GM18873 (cell line): ENCODE data around the gene MAS1L.

ENCODE experiments used
- ATAC-seq: cut with Tn5 transposase; IDR thresholded peaks from one replicate; pipeline ENCODE4 v1.9.1; 2021; ENCODE audit warnings: mild to moderate bottlenecking, moderate library complexity, moderate number of reproducible peaks; ENCODE audit not compliant: unreplicated experiment, low FRiP score

MAS1L gene

DNA sequence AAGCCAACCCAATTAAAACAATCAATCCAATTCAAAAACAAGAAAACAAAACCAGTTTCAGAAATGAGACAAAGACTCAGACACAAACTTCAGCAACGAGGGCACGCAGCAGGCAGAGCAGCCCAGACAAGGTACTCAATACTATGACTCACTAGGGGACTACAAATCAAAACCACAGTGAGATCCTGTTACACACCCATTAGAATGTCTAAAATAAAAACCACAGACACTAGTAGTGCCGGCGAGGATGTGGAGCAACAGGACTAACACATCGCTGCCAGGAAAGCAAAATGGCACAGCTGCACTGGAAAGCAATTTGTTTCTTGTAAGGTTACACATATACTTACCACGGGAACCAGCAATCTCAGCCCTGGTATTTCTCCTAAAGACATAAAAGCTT is 28.4 kb upstream of the MAS1L start:
- ATAC-seq: no peak

DNA sequence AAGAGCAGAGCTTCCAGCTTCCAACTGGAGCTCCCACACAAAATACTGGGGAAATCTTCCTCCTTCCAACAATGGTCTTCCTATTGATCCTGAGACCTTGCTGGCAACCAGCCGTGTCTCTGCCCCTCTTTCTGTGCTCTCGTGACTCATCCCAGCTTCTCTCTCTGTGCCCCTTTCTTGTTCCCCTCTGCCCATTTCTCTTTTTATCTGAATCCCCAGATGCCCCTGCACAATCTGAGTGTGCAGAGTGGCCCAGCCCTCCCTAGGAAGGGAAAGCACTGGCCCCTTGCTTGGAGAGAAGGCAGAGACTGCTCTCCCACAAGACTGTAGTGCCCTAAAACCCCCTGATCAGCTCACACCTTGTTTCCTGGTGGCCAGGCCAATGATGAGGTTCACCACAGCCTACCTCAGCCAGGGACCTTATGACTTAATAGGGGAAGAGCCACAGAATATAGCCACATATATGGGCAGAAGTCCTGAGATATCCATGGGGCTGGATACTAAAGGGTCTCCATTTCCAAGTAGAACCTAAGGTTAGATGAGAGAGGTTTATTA is 23.1 kb upstream of the MAS1L start:
- no peak for ATAC-seq

DNA sequence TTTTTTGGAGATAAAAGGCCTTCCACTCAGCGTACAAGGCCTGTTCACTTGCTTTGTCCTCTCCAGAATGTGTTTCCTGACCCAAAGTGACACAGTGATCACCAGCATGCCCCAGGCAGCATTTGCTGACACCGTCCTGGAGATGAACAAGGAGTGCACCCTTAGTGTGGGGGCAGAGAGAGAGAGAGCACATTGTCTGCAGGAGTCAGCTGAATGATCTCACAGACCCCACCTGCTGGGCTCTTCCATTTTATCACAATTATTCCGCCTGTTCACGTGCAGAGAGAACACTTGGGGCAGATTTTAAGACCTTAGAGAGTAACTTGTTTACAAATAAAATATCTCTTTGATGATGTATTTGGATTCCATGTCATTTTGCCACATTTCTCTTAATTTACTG is 22.4 kb upstream of the MAS1L start:
- no peak for ATAC-seq

- no peak for ATAC-seq
These were observed 22.0 kb upstream of the MAS1L start for GRCh38 chr6:29509711-29510110.

DNA sequence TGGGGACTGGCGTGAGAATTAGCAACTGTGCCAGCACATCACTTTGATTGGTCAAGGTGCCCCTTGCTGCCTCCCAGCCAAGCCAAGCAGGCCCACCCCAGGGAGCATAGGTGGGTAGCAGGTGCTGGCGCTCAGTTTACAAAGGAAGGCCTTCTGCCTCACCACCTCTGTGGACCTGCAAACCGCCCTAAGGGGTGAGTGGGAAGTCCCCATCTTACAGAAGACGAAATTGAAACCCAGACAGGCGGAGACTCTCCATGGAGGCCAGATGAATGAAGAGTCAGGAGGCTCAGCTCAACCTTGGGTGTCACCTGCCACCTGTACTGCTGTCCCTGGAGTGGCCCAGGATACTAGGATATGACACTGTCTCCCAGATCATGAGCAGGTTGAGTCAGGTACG is 21.5 kb upstream of the MAS1L start:
- peak; percentile 68 for ATAC-seq

GRCh38 chr6:29507319-29507718 is 19.6 kb upstream of the MAS1L start:
- ATAC-seq: no peak

- ATAC-seq: no peak
These were observed 18.8 kb upstream of the MAS1L start for GRCh38 chr6:29506446-29507067.

GRCh38 chr6:29505808-29506207 is 18.1 kb upstream of the MAS1L start:
- ATAC-seq: no peak

GRCh38 chr6:29504961-29505360 is 17.2 kb upstream of the MAS1L start:
- ATAC-seq: no peak

GRCh38 chr6:29502597-29502996 is 14.8 kb upstream of the MAS1L start:
- ATAC-seq: no peak

- no peak for ATAC-seq
These were observed 14.4 kb upstream of the MAS1L start for GRCh38 chr6:29502181-29502580.

DNA sequence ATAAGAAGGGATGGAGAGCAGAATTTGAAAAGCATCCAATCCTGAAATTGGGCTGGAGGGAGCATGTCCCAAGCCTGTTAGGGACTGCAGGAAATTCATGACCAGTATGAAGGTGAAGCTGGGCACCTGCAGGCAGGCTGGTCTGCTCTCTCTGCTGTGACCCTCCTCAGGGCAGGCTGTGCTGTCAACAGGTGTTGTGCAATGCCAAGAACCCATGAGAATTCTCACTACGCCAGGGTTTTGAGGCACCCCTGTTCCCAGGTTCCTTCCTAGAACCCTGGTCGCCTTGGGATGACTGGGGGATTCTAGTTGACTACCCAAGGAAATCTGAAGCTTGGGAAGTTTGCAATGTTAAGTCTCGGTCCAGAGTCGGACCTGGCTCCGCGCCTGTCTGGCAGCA is 13.3 kb upstream of the MAS1L start:
- no peak for ATAC-seq

DNA sequence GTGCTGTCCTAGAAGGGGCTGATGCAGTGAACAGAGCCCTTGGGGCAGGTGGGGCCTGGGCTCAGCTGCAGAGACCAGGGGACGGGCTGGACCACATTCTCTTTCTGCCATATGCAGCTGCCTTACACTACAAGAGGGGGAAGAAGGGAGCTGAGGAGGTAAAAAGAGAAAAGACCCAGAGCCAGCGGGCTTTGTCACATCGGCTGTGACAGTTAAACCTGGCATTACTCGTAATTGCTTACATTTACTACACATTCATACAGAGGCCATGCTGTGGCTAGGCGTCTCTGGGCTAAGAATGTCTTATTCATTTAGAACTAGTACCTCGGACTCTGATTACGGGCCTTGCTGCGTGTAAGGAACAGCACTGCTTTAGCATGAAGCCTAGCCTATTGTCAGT is 12.8 kb upstream of the MAS1L start:
- no peak for ATAC-seq

- ATAC-seq: no peak
These were observed 11.9 kb upstream of the MAS1L start for GRCh38 chr6:29499704-29500103.

- ATAC-seq: no peak
These were observed 9.2 kb upstream of the MAS1L start for GRCh38 chr6:29496961-29497360.

DNA sequence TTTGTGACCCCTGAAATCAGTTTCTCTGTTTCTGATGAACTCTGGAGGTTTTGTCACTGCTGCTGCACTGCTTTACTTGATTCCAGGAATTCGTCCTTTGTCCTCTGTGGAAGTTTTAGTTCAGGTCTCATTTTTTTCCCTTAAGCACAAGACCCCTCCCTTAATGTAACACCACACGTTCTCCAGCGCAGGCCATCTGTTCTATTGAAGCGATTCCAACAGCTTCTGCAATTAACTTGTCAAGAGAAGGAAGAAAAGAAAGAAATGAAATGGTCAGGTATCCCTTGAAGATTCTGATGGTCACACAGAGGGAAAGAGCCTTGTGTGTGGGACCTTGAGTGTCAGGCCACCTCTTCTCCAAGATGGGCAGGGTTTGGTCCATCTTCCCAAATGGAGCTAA is 7.8 kb upstream of the MAS1L start:
- ATAC-seq: no peak

- ATAC-seq: no peak
These were observed 6.4 kb upstream of the MAS1L start for GRCh38 chr6:29494131-29494530.

GRCh38 chr6:29493261-29493660 is 5.5 kb upstream of the MAS1L start:
- no peak for ATAC-seq

- ATAC-seq: no peak
These were observed 3.8 kb upstream of the MAS1L start for GRCh38 chr6:29491574-29491973.

GRCh38 chr6:29490552-29490951 is 2.8 kb upstream of the MAS1L start:
- ATAC-seq: no peak

DNA sequence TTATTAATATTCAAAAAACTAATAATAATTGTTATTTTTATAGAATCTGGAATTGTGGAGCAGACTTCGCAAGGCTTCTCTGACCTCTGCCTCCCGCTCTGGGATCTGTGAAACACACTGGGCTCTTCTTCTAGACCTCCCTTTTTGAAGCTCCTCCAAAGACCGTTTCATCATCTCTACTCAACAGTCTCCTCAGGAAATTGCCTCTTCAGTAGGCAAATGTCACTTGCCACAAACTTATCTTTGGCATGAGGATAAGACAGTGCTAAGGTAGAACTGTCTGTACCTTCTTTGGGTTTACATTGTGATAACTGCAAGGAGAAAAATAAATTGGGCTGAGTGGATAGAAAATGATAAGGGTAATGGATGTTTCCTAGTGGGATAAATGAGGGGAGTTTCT is 2.3 kb upstream of the MAS1L start:
- no peak for ATAC-seq

DNA sequence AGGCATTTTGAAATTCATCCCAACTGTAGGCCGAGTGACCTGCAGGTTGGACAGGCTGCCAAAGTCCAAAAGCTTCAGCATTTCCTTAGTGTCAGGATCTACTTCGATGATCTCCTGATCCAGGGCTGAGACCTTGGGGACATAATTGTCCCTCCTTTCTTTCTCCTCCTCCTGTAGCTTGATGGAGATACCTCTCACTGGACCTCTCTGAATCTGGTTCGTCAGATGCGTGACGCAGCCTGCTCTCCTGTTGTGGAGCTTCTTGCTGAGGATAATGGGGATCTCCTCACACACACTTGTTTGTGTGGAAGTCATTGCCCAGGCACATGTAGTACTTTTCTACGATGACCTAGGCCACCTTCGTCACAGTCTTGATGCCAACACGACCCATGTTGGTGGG is 1.5 kb upstream of the MAS1L start:
- ATAC-seq: no peak

- no peak for ATAC-seq
These were observed 1.1 kb upstream of the MAS1L start for GRCh38 chr6:29488874-29489273.
